ENCODE measurements around the gene WDR26.

DNA sequence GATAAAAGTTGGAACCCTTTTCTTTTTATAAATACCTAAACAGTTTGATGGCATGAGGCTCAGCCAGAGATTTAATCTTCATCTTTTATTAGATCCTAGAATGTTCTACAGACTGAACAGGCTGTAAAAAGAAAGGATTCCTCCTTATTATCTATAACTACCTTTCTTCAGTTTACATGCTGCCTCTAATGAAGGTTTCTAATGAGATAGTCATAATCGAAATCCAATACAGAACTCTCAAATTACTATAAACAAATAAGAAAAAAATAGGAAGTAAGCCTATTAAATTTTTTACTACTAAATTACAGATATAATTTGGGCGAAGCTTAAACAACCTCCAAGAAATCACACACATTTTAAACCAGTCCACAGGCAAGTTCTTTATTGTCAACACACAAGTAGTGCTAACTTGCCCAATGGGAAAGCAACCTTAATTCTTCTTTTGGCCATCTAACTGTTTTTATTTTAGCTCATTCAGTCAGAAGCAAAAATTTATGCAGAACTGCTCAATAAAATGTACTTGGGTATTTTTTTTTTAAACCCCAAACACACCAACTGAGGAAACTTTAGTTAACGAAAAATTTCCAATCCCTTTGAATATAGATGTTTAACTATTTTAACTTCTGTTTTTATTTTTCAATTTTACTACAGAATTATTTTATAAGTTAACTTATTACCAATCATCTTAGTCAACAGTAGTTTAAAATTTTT lies 4.8 kb downstream of the WDR26 start:
- TF ChIP-seq ZC3H10 (CRISPR knock-in tag; IDR thresholded peaks at IDR 0.05): no peak
- no peak for TF ChIP-seq TOX (CRISPR knock-in tag; IDR thresholded peaks at IDR 0.05; ENCODE audit: borderline replicate concordance)
- TF ChIP-seq, protein P1, sequence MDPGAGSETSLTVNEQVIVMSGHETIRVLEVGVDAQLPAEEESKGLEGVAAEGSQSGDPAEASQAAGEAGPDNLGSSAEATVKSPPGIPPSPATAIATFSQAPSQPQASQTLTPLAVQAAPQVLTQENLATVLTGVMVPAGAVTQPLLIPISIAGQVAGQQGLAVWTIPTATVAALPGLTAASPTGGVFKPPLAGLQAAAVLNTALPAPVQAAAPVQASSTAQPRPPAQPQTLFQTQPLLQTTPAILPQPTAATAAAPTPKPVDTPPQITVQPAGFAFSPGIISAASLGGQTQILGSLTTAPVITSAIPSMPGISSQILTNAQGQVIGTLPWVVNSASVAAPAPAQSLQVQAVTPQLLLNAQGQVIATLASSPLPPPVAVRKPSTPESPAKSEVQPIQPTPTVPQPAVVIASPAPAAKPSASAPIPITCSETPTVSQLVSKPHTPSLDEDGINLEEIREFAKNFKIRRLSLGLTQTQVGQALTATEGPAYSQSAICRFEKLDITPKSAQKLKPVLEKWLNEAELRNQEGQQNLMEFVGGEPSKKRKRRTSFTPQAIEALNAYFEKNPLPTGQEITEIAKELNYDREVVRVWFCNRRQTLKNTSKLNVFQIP (CRISPR knock-in tag; IDR thresholded peaks at IDR 0.05; ENCODE audit: borderline replicate concordance, low read depth): no peak
- TF ChIP-seq, protein P2, sequence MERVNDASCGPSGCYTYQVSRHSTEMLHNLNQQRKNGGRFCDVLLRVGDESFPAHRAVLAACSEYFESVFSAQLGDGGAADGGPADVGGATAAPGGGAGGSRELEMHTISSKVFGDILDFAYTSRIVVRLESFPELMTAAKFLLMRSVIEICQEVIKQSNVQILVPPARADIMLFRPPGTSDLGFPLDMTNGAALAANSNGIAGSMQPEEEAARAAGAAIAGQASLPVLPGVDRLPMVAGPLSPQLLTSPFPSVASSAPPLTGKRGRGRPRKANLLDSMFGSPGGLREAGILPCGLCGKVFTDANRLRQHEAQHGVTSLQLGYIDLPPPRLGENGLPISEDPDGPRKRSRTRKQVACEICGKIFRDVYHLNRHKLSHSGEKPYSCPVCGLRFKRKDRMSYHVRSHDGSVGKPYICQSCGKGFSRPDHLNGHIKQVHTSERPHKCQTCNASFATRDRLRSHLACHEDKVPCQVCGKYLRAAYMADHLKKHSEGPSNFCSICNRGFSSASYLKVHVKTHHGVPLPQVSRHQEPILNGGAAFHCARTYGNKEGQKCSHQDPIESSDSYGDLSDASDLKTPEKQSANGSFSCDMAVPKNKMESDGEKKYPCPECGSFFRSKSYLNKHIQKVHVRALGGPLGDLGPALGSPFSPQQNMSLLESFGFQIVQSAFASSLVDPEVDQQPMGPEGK (CRISPR knock-in tag; IDR thresholded peaks at IDR 0.05; ENCODE audit: borderline replicate concordance): no peak
- no peak for TF ChIP-seq PPARA (CRISPR knock-in tag; IDR thresholded peaks at IDR 0.05; ENCODE audit: borderline replicate concordance)
- no peak for TF ChIP-seq ZFP3 (CRISPR knock-in tag; IDR thresholded peaks at IDR 0.05)
- TF ChIP-seq, protein P3, sequence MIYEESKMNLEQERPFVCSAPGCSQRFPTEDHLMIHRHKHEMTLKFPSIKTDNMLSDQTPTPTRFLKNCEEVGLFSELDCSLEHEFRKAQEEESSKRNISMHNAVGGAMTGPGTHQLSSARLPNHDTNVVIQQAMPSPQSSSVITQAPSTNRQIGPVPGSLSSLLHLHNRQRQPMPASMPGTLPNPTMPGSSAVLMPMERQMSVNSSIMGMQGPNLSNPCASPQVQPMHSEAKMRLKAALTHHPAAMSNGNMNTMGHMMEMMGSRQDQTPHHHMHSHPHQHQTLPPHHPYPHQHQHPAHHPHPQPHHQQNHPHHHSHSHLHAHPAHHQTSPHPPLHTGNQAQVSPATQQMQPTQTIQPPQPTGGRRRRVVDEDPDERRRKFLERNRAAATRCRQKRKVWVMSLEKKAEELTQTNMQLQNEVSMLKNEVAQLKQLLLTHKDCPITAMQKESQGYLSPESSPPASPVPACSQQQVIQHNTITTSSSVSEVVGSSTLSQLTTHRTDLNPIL (CRISPR knock-in tag; IDR thresholded peaks at IDR 0.05; ENCODE audit: low read depth): no peak
- no peak for TF ChIP-seq ZNF565 (CRISPR knock-in tag; conservative IDR thresholded peaks at IDR 0.05; ENCODE audit: low read depth)
- TF ChIP-seq ISL1 (CRISPR knock-in tag; IDR thresholded peaks at IDR 0.05): no peak
- TF ChIP-seq ZNF70 (CRISPR knock-in tag; IDR thresholded peaks at IDR 0.05): no peak
- TF ChIP-seq TCF4 (CRISPR knock-in tag; IDR thresholded peaks at IDR 0.05; ENCODE audit: borderline replicate concordance): no peak
- no peak for TF ChIP-seq CSDC2 (CRISPR knock-in tag; IDR thresholded peaks at IDR 0.05)

All from SK-N-SH treated with all-trans-retinoic acid at 6 μM for 48 hours (cell line).